HEK293 (cell line): ENCODE measurements around the gene PRPH.

Source experiments
- GLI4 ChIP-seq: fragments of 450-650 bp; formaldehyde crosslinking; IDR thresholded peaks from 2 replicates; pipeline ENCODE4 v1.5.1; 2016; ENCODE audit warnings: missing biosample characterization, missing genetic modification characterization
- RBAK ChIP-seq: fragments of 450-650 bp; formaldehyde crosslinking; IDR thresholded peaks from 2 replicates; pipeline ENCODE4 v1.5.1; 2016; ENCODE audit warnings: missing biosample characterization, missing genetic modification characterization
- SP3 ChIP-seq: fragments of 450-650 bp; formaldehyde crosslinking; IDR thresholded peaks from 2 replicates; pipeline ENCODE4 v1.5.1; 2016; ENCODE audit warnings: missing biosample characterization, missing genetic modification characterization
- YY1 ChIP-seq: fragments of 450-650 bp; formaldehyde crosslinking; IDR thresholded peaks from 2 replicates; pipeline ENCODE4 v1.5.1; 2018; ENCODE audit warnings: missing biosample characterization, missing genetic modification characterization
- ZBTB48 ChIP-seq: fragments of 450-650 bp; formaldehyde crosslinking; IDR thresholded peaks from 2 replicates; pipeline ENCODE4 v1.5.1; 2016; ENCODE audit warnings: missing biosample characterization, missing genetic modification characterization
- ZFP3 ChIP-seq: fragments of 450-650 bp; formaldehyde crosslinking; IDR thresholded peaks from 2 replicates; pipeline ENCODE4 v1.5.1; 2016; ENCODE audit warnings: low read depth, missing biosample characterization, missing genetic modification characterization
- ZNF10 ChIP-seq: fragments of 450-650 bp; formaldehyde crosslinking; IDR thresholded peaks from 2 replicates; pipeline ENCODE4 v1.5.1; 2017; ENCODE audit warnings: missing biosample characterization, missing genetic modification characterization
- ZNF112 ChIP-seq: fragments of 450-650 bp; formaldehyde crosslinking; IDR thresholded peaks from 2 replicates; pipeline ENCODE4 v1.5.0; 2017; ENCODE audit warnings: missing biosample characterization, missing genetic modification characterization
- ZNF114 ChIP-seq: fragments of 450-650 bp; formaldehyde crosslinking; IDR thresholded peaks from 2 replicates; pipeline ENCODE4 v1.5.0; 2017; ENCODE audit warnings: missing biosample characterization, missing genetic modification characterization
- ZNF133 ChIP-seq: fragments of 450-650 bp; formaldehyde crosslinking; IDR thresholded peaks from 2 replicates; pipeline ENCODE4 v1.5.1; 2016; ENCODE audit warnings: missing biosample characterization, missing genetic modification characterization
- ZNF23 ChIP-seq: fragments of 450-650 bp; formaldehyde crosslinking; IDR thresholded peaks from 2 replicates; pipeline ENCODE4 v1.5.1; 2016; ENCODE audit warnings: missing biosample characterization, missing genetic modification characterization, borderline replicate concordance
- ZNF37A ChIP-seq: fragments of 450-650 bp; IDR thresholded peaks from 2 replicates; pipeline ENCODE4 v1.5.1; 2018; ENCODE audit warnings: missing biosample characterization, missing genetic modification characterization
- ZNF416 ChIP-seq: fragments of 450-650 bp; formaldehyde crosslinking; IDR thresholded peaks from 2 replicates; pipeline ENCODE4 v1.5.1; 2016; ENCODE audit warnings: missing biosample characterization, missing genetic modification characterization
- ZNF423 ChIP-seq: fragments of 450-650 bp; formaldehyde crosslinking; IDR thresholded peaks from 2 replicates; pipeline ENCODE4 v1.5.1; 2016; ENCODE audit warnings: missing biosample characterization, missing genetic modification characterization
- ZNF521 ChIP-seq: fragments of 450-650 bp; formaldehyde crosslinking; IDR thresholded peaks from 2 replicates; pipeline ENCODE4 v1.5.1; 2017; ENCODE audit warnings: missing biosample characterization, mild to moderate bottlenecking, missing genetic modification characterization
- ZNF623 ChIP-seq: fragments of 450-650 bp; formaldehyde crosslinking; IDR thresholded peaks from 2 replicates; pipeline ENCODE4 v1.5.1; 2016; ENCODE audit warnings: missing biosample characterization, missing genetic modification characterization
- ZNF624 ChIP-seq: fragments of 450-650 bp; formaldehyde crosslinking; IDR thresholded peaks from 2 replicates; pipeline ENCODE4 v1.5.1; 2017; ENCODE audit warnings: missing biosample characterization, missing genetic modification characterization
- ZNF626 ChIP-seq: fragments of 450-650 bp; sonication (Bioruptor Pico); formaldehyde crosslinking; IDR thresholded peaks from 2 replicates; pipeline ENCODE4 v1.5.1; 2018; ENCODE audit warnings: missing biosample characterization, missing genetic modification characterization, inconsistent platforms
- ZNF660 ChIP-seq: fragments of 450-650 bp; IDR thresholded peaks from 2 replicates; pipeline ENCODE4 v1.5.1; 2018; ENCODE audit warnings: missing biosample characterization, mild to moderate bottlenecking, missing genetic modification characterization
- ZNF843 ChIP-seq: fragments of 450-650 bp; formaldehyde crosslinking; IDR thresholded peaks from 2 replicates; pipeline ENCODE4 v1.5.1; 2016; ENCODE audit warnings: missing biosample characterization, missing genetic modification characterization
- TF ChIP-seq, protein P1 (sequence below): fragments of 450-650 bp; formaldehyde crosslinking; conservative IDR thresholded peaks from 2 replicates; pipeline ENCODE4 v1.5.1; 2016; ENCODE audit warnings: low read depth, missing biosample characterization, missing genetic modification characterization
- TF ChIP-seq, protein P2 (sequence below): fragments of 450-650 bp; formaldehyde crosslinking; IDR thresholded peaks from 2 replicates; pipeline ENCODE4 v1.5.1; 2016; ENCODE audit warnings: missing biosample characterization, missing genetic modification characterization
- TF ChIP-seq, protein P3 (sequence below): fragments of 450-650 bp; formaldehyde crosslinking; IDR thresholded peaks from 2 replicates; pipeline ENCODE4; 2016; ENCODE audit warnings: missing biosample characterization, missing genetic modification characterization
- TF ChIP-seq, protein P4 (sequence below): sonication (generic); formaldehyde crosslinking; IDR thresholded peaks from 2 replicates; pipeline ENCODE4 v1.8.1; 2022; ENCODE audit warnings: mild to moderate bottlenecking, moderate library complexity, missing genetic modification reagents
- TF ChIP-seq, protein P5 (sequence below): fragments of 450-650 bp; formaldehyde crosslinking; IDR thresholded peaks from 2 replicates; pipeline ENCODE4 v1.5.1; 2016; ENCODE audit warnings: missing biosample characterization, missing genetic modification characterization, low read depth
- TF ChIP-seq, protein P6 (sequence below): fragments of 450-650 bp; formaldehyde crosslinking; IDR thresholded peaks from 2 replicates; pipeline ENCODE4 v1.5.1; 2017; ENCODE audit warnings: missing biosample characterization, missing genetic modification characterization
- TF ChIP-seq, protein P7 (sequence below): fragments of 450-650 bp; IDR thresholded peaks from 2 replicates; pipeline ENCODE4 v1.5.1; 2018; ENCODE audit warnings: missing biosample characterization, mild to moderate bottlenecking, missing genetic modification characterization

The PRPH gene

DNA sequence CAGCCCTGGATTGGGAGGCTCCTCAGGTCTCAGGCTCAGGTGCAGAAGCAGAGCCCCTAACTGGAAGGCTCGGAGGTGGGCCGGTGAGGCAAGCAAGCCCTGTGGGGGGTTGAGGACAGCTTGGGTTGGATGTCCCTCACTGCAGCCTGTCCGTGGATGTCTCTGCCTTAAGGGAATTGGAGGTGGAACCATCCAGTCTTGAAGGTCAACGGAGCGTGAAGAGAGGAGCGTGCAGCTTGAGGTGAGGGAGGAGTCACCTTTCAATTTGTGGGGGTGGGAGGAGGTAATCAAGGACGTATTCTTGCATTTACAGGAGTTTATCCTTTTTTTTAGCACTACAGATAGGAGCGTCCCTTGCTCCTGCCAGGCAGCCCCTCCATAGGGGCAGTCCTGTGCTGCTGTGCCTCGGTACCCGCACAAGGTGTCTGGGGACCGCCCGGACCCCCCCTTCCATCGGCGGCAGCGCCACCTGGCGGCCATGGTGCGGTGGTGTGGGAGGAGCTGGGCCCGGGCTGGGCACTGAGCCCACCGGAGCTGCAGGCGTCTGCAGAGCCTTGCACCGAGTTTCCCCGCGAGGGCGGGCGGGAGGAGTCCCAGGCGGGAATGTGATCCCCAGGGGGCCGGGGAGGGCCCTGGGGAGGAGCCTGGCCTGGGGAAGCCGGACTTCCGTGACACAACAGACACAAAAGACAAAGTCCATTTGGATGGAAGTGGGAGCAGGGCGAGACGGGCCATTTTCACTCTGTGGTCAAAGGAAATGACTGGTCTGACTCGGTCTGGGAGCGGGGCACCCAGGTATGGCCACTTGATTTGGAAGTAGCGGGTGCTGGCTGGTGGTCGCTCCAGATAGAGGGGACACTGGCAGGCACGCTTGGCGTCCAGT, 52.6 kb downstream of the PRPH start (continued):
- TF ChIP-seq, protein P1, sequence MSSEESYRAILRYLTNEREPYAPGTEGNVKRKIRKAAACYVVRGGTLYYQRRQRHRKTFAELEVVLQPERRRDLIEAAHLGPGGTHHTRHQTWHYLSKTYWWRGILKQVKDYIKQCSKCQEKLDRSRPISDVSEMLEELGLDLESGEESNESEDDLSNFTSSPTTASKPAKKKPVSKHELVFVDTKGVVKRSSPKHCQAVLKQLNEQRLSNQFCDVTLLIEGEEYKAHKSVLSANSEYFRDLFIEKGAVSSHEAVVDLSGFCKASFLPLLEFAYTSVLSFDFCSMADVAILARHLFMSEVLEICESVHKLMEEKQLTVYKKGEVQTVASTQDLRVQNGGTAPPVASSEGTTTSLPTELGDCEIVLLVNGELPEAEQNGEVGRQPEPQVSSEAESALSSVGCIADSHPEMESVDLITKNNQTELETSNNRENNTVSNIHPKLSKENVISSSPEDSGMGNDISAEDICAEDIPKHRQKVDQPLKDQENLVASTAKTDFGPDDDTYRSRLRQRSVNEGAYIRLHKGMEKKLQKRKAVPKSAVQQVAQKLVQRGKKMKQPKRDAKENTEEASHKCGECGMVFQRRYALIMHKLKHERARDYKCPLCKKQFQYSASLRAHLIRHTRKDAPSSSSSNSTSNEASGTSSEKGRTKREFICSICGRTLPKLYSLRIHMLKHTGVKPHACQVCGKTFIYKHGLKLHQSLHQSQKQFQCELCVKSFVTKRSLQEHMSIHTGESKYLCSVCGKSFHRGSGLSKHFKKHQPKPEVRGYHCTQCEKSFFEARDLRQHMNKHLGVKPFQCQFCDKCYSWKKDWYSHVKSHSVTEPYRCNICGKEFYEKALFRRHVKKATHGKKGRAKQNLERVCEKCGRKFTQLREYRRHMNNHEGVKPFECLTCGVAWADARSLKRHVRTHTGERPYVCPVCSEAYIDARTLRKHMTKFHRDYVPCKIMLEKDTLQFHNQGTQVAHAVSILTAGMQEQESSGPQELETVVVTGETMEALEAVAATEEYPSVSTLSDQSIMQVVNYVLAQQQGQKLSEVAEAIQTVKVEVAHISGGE (tag by site-specific recombination), result peak; percentile 45
- TF ChIP-seq ZNF37A, result no peak
- no peak for TF ChIP-seq ZNF521 (tag by site-specific recombination)
- no peak for TF ChIP-seq ZNF416 (tag by site-specific recombination)
- TF ChIP-seq, protein P2, sequence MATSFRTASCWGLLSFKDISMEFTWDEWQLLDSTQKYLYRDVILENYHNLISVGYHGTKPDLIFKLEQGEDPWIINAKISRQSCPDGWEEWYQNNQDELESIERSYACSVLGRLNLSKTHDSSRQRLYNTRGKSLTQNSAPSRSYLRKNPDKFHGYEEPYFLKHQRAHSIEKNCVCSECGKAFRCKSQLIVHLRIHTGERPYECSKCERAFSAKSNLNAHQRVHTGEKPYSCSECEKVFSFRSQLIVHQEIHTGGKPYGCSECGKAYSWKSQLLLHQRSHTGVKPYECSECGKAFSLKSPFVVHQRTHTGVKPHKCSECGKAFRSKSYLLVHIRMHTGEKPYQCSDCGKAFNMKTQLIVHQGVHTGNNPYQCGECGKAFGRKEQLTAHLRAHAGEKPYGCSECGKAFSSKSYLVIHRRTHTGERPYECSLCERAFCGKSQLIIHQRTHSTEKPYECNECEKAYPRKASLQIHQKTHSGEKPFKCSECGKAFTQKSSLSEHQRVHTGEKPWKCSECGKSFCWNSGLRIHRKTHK (tag by site-specific recombination), result no peak
- TF ChIP-seq, protein P3, sequence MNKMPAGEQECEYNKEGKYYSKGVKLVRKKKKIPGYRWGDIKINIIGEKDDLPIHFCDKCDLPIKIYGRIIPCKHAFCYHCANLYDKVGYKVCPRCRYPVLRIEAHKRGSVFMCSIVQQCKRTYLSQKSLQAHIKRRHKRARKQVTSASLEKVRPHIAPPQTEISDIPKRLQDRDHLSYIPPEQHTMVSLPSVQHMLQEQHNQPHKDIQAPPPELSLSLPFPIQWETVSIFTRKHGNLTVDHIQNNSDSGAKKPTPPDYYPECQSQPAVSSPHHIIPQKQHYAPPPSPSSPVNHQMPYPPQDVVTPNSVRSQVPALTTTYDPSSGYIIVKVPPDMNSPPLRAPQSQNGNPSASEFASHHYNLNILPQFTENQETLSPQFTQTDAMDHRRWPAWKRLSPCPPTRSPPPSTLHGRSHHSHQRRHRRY (tag by site-specific recombination), result no peak
- TF ChIP-seq, protein P4, sequence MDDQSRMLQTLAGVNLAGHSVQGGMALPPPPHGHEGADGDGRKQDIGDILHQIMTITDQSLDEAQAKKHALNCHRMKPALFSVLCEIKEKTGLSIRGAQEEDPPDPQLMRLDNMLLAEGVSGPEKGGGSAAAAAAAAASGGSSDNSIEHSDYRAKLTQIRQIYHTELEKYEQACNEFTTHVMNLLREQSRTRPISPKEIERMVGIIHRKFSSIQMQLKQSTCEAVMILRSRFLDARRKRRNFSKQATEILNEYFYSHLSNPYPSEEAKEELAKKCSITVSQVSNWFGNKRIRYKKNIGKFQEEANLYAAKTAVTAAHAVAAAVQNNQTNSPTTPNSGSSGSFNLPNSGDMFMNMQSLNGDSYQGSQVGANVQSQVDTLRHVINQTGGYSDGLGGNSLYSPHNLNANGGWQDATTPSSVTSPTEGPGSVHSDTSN, result no peak
- TF ChIP-seq, protein P5, sequence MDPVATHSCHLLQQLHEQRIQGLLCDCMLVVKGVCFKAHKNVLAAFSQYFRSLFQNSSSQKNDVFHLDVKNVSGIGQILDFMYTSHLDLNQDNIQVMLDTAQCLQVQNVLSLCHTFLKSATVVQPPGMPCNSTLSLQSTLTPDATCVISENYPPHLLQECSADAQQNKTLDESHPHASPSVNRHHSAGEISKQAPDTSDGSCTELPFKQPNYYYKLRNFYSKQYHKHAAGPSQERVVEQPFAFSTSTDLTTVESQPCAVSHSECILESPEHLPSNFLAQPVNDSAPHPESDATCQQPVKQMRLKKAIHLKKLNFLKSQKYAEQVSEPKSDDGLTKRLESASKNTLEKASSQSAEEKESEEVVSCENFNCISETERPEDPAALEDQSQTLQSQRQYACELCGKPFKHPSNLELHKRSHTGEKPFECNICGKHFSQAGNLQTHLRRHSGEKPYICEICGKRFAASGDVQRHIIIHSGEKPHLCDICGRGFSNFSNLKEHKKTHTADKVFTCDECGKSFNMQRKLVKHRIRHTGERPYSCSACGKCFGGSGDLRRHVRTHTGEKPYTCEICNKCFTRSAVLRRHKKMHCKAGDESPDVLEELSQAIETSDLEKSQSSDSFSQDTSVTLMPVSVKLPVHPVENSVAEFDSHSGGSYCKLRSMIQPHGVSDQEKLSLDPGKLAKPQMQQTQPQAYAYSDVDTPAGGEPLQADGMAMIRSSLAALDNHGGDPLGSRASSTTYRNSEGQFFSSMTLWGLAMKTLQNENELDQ, result no peak
- 0 out of 2 replicates have a peak, but pooled peaks have one; percentile 6 for TF ChIP-seq ZNF843 (tag by site-specific recombination)
- no peak for TF ChIP-seq ZNF133
- TF ChIP-seq ZNF112, result no peak
- peak; percentile 82; the same call in 1 of the 2 replicates for TF ChIP-seq ZNF660 (tag by site-specific recombination)
- TF ChIP-seq ZNF10, result peak; percentile 70
- TF ChIP-seq, protein P6, sequence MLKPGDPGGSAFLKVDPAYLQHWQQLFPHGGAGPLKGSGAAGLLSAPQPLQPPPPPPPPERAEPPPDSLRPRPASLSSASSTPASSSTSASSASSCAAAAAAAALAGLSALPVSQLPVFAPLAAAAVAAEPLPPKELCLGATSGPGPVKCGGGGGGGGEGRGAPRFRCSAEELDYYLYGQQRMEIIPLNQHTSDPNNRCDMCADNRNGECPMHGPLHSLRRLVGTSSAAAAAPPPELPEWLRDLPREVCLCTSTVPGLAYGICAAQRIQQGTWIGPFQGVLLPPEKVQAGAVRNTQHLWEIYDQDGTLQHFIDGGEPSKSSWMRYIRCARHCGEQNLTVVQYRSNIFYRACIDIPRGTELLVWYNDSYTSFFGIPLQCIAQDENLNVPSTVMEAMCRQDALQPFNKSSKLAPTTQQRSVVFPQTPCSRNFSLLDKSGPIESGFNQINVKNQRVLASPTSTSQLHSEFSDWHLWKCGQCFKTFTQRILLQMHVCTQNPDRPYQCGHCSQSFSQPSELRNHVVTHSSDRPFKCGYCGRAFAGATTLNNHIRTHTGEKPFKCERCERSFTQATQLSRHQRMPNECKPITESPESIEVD (tag by site-specific recombination), result no peak
- no peak for TF ChIP-seq ZNF623 (tag by site-specific recombination)
- TF ChIP-seq ZFP3 (tag by site-specific recombination), result no peak
- no peak for TF ChIP-seq ZNF626 (tag by site-specific recombination)
- TF ChIP-seq ZNF423 (tag by site-specific recombination), result peak; percentile 98
- no peak for TF ChIP-seq ZNF23 (tag by site-specific recombination)
- TF ChIP-seq SP3 (tag by site-specific recombination), result peak; percentile 89
- TF ChIP-seq, protein P7, sequence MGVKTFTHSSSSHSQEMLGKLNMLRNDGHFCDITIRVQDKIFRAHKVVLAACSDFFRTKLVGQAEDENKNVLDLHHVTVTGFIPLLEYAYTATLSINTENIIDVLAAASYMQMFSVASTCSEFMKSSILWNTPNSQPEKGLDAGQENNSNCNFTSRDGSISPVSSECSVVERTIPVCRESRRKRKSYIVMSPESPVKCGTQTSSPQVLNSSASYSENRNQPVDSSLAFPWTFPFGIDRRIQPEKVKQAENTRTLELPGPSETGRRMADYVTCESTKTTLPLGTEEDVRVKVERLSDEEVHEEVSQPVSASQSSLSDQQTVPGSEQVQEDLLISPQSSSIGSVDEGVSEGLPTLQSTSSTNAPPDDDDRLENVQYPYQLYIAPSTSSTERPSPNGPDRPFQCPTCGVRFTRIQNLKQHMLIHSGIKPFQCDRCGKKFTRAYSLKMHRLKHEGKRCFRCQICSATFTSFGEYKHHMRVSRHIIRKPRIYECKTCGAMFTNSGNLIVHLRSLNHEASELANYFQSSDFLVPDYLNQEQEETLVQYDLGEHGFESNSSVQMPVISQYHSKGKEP (tag by site-specific recombination), result peak; percentile 98
- no peak for TF ChIP-seq RBAK (tag by site-specific recombination)
- no peak for TF ChIP-seq ZNF624 (tag by site-specific recombination)
- no peak for TF ChIP-seq ZNF114 (tag by site-specific recombination)
- peak; percentile 67 for TF ChIP-seq YY1
- peak; percentile 80 for TF ChIP-seq ZBTB48 (tag by site-specific recombination)
- peak; percentile 42; the same call in 1 of the 2 replicates for TF ChIP-seq GLI4
